Spleen (tissue), 7 donors: ENCODE results near the gene DOCK2.

Experiments
- CTCF ChIP-seq, 11 experiments: fragments of 200-600 bp in 7 of 11; fragments of 450-650 bp in 4 of 11; sonication (generic) in 4 of 11; IDR thresholded peaks in 8 of 11; conservative IDR thresholded peaks in 3 of 11; 1 replicate in 7 of 11; 2 replicates in 4 of 11; pipeline versions ENCODE4 v1.4.0 to v1.8.0; 2016 to 2021; ENCODE audit warnings: antibody characterized with exemption in 11 of 11, inconsistent platforms in 4 of 11, mild to moderate bottlenecking in 1 of 11
- POLR2A ChIP-seq, 3 donors: fragments of 450-650 bp; IDR thresholded peaks; one replicate each; pipeline ENCODE4 v1.5.1; 2017; ENCODE audit warnings: antibody characterized with exemption in 3 of 3, mild to moderate bottlenecking in 1 of 3
- POLR2AphosphoS5 ChIP-seq, 3 donors: sonication (generic); formaldehyde crosslinking; IDR thresholded peaks; one replicate each; pipeline ENCODE4 v1.5.1; 2017; ENCODE audit warnings: antibody characterized with exemption in 3 of 3
- donor health status: DM: no; HTN: no; CAD: no; lungs with moderate emphysema.
- donor health status: DM: no; HTN: no; CAD: no.
- donor health status: DM: no; HTN: no; CAD: no.

- TF ChIP-seq POLR2A (IDR thresholded peaks at IDR 0.05) (no peak), CTCF (IDR thresholded peaks at IDR 0.05 in 8 of 11, conservative IDR thresholded peaks at IDR 0.05 in 3 of 11) (no peak), POLR2AphosphoS5 (IDR thresholded peaks at IDR 0.05) (no peak)
These were observed 256.5 kb downstream of the DOCK2 start for GRCh38 chr5:169893571-169893970.
